ENCODE measurements around the gene CNTN4.

DNA sequence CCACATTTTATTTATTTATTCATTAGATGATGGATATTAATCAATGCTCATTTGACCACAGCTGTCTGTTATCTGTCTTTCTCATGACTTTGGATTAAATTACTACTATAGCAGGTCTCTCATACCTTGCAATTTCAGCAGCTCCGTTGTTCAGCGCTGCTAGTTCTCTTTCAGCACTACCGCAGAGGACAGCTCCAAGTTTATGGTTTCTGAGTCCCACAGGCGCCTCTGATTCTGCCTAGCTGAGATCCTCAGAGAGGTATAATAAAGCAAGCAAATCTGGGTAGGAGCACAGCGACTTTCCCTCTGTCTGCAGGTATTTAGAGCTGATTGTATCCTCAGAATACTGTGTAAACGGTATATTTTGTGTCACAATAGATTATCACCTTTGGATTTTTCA is 204.9 kb downstream of the CNTN4 start:
- TF ChIP-seq, protein P1, sequence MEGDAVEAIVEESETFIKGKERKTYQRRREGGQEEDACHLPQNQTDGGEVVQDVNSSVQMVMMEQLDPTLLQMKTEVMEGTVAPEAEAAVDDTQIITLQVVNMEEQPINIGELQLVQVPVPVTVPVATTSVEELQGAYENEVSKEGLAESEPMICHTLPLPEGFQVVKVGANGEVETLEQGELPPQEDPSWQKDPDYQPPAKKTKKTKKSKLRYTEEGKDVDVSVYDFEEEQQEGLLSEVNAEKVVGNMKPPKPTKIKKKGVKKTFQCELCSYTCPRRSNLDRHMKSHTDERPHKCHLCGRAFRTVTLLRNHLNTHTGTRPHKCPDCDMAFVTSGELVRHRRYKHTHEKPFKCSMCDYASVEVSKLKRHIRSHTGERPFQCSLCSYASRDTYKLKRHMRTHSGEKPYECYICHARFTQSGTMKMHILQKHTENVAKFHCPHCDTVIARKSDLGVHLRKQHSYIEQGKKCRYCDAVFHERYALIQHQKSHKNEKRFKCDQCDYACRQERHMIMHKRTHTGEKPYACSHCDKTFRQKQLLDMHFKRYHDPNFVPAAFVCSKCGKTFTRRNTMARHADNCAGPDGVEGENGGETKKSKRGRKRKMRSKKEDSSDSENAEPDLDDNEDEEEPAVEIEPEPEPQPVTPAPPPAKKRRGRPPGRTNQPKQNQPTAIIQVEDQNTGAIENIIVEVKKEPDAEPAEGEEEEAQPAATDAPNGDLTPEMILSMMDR (IDR thresholded peaks at IDR 0.05; ENCODE audit: low read length): no peak
- TF ChIP-seq EZH2 (IDR thresholded peaks at IDR 0.05; ENCODE audit: borderline replicate concordance, low read length): no peak
